Motor neuron (in vitro differentiated cells): ENCODE measurements around the gene IMPG2. TPM values are rescaled to one million over a fixed set of nuclear protein-coding genes. Genes with fewer than 3 reads are reported as not detected.
A peak's percentile ranks its signal among the peaks of the same experiment; 100 is the strongest.

Experiments used
- ATAC-seq, 8 experiments: fragments of 200-7000 bp; cut with Tn5 transposase; replicated peaks in 6 of 8; 2 replicates each; pipeline ENCODE4 v1.8.0; 2021; ENCODE audit warnings: mild to moderate bottlenecking in 8 of 8, moderate library complexity in 8 of 8
- H3K27ac ChIP-seq, 2 donors: fragments of 250-450 bp; sonication (Bioruptor Pico); 2 replicates each; pipeline ENCODE4 v1.9.0; 2021; ENCODE audit warnings: antibody characterized with exemption in 2 of 2, mild to moderate bottlenecking in 2 of 2, moderate library complexity in 1 of 2
- H3K4me1 ChIP-seq, 2 donors: fragments of 250-450 bp; sonication (Bioruptor Pico); replicated peaks in 1 of 2; 2 replicates each; pipeline ENCODE4 v1.6.1; 2021; ENCODE audit warnings: antibody characterized with exemption in 2 of 2, mild to moderate bottlenecking in 2 of 2, moderate library complexity in 1 of 2
- H3K4me3 ChIP-seq, 5 donors: fragments of 250-450 bp; sonication (Bioruptor Pico); 2 replicates each; pipeline ENCODE4 v1.9.0; 2021; ENCODE audit warnings: antibody characterized with exemption in 5 of 5, mild to moderate bottlenecking in 5 of 5, moderate library complexity in 4 of 5
- WGBS, 10 experiments: fragments of 450-650 bp; shearing (Covaris generic); methylation state at CpG; one replicate each; pipeline ENCODE4 v1.0.0; 2022; 5-methylcytosine and 5-hydroxymethylcytosine counted together
- in situ Hi-C, 9 experiments: fragments of 400-800 bp; cut with MboI; loops; one replicate each; pipeline ENCODE4 v1.15.0; 2021; ENCODE audit warnings: low sequenced_read_pairs in 9 of 9, low pct_unique_long_range_greater_than_20kb in 2 of 9; ENCODE audit not compliant: unreplicated experiment in 9 of 9
- total RNA-seq, 8 experiments: library from RNA; unstranded; fragments of 300-600 nt; gene quantifications; 2 replicates each; pipeline versions ENCODE4 v1.2.3 to v1.2.4, GENCODE V29; 2022

IMPG2 gene
- total RNA-seq, 8 experiments from 2014 or later: 0.36 to 2.0 (median 0.86) TPM

DNA sequence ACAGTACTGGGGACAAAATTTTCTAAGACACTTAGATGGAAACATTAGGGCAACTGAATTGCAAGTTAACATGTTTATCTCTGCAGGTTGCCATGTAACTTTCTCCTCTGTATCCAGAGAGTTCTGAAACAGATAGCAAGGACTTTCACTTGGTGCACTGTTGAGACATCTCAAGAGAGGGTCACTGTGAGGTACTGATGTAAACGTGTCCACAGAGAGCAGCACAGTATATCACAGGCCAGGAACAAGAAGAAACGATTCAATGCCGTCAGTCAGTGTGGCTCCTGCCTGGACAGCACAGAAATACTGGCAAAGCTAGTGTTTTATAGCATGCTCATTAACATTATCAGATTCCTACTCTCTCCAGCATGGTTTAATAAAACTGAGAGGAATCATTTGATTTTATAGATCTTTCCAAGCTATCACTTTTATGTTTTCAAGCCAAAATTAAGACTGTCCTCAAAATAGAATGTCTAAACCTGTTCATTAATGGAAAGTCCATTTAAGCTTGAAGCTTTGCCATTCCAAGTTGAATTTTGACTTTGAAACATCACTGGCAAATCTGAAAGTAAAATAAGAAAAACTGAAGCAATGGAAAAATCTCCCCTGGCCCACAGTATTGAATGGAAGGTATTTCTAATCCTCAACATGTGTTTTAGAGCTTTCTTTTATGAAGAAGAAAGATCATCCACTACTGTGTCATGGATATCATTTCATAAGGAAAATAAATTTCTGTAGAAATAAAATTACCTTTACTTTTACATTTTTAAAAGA lies 102.7 kb downstream of the IMPG2 start:
- 26 to 90% (median 40%) methylated on average over 1 to 3 of the region's 3 CpGs; no CpG with 5 or more reads in 3 of the 10 experiments for WGBS, 10 experiments

GRCh38 chr3:101216710-101217465 lies 103.5 kb downstream of the IMPG2 start:
- WGBS, 10 experiments: 40 to 100% (median 85%) methylated on average over 1 to 3 of the region's 3 CpGs; no CpG with 5 or more reads in 3 of the 10 experiments
- in situ Hi-C loops: loop anchor here in 1 of 9 experiments (25.0 kb wide), 1 partner anchor 170 kb away; no protein-coding TSS in a partner anchor
- Histone ChIP-seq H3K4me3 (no peak overlapping the region), H3K4me1 (no peaks in the 10 kb centered on the region), H3K27ac (no peak overlapping the region)
- ATAC-seq: peak in 5 of 8 experiments; percentile 65 to 99 (median 73)

More for the DNA sequence above, 102.7 kb downstream of the IMPG2 start:
- Histone ChIP-seq H3K27ac (no peak overlapping the region), H3K4me1 (no peaks in the 10 kb centered on the region), H3K4me3 (no peak overlapping the region)
- in situ Hi-C loops: loop anchor here in 1 of 9 experiments (25.0 kb wide), 1 partner anchor 170 kb away; no protein-coding TSS in a partner anchor
- peak in 3 of 8 experiments; percentile 18 to 65 (median 41) for ATAC-seq

- ATAC-seq: no peak
- H3K27ac ChIP-seq: no peak overlapping the region
- no peaks in the 10 kb centered on the region for H3K4me1 ChIP-seq
- WGBS, 10 experiments: 40 to 100% (median 68%) methylated on average over 1 to 2 of the region's 2 CpGs; no CpG with 5 or more reads in 4 of the 10 experiments
- H3K4me3 ChIP-seq: no peak overlapping the region
- in situ Hi-C loops: loop anchor here in 1 of 9 experiments (25.0 kb wide), 1 partner anchor 175 kb away; no protein-coding TSS in a partner anchor
Observed at GRCh38 chr3:101212730-101213129, 107.6 kb downstream of the IMPG2 start.

DNA sequence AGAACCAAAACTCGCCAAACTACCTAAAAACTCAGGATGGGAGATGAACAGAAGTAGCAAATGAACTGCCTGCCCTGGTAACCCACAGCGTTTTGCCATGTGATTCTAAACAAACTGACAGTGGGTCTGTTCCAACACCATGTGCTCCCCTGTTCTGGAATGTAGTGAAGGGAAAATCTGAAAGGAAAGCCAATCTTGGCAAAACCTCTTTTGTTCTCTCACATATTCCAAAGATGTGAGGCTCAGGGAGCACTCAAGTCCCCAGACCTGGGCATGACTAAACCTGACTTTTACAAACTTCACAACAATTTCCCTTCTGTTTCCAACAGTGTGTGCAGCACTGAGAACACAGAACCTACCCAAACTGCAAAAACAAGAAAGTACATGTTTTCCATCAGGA lies 116.1 kb downstream of the IMPG2 start:
- Histone ChIP-seq H3K4me3 (no peak overlapping the region), H3K27ac (no peak overlapping the region), H3K4me1 (no peaks in the 10 kb centered on the region)
- ATAC-seq: peak in 3 of 8 experiments; percentile 14 to 72 (median 31)
- in situ Hi-C loops: loop anchor here in 1 of 9 experiments (25.0 kb wide), 1 partner anchor 183 kb away; no protein-coding TSS in a partner anchor
- WGBS, 10 experiments: 14 to 100% (median 57%) methylated on average over 1 to 2 of the region's 2 CpGs; no CpG with 5 or more reads in 1 of the 10 experiments

DNA sequence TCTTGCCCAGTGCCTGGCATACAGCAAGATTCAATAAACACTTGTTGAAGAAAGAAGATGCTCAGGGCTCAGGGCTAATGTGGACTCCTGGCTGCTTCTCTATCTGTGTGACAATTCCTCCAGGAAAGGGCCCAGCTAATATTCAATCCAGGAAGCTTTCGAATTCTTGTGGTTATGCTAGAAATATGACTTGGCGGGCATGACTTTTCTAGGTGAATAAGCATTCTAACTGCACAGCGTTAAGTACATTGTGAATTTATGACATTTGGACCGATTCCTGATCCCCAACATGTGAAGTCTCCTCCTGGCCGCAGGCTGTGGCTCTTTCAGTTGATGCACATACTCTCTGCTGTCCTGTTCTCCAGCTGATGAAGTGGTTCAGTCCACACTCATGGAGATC lies 117.0 kb downstream of the IMPG2 start:
- Histone ChIP-seq H3K4me3 (no peak overlapping the region), H3K27ac (no peak overlapping the region), H3K4me1 (no peaks in the 10 kb centered on the region)
- WGBS, 10 experiments: 13 to 100% (median 86%) methylated on average over 1 to 5 of the region's 5 CpGs; no CpG with 5 or more reads in 2 of the 10 experiments
- peak in 3 of 8 experiments; percentile 41 to 50 (median 48) for ATAC-seq
- in situ Hi-C loops: loop anchor here in 1 of 9 experiments (25.0 kb wide), 1 partner anchor 184 kb away; no protein-coding TSS in a partner anchor

DNA sequence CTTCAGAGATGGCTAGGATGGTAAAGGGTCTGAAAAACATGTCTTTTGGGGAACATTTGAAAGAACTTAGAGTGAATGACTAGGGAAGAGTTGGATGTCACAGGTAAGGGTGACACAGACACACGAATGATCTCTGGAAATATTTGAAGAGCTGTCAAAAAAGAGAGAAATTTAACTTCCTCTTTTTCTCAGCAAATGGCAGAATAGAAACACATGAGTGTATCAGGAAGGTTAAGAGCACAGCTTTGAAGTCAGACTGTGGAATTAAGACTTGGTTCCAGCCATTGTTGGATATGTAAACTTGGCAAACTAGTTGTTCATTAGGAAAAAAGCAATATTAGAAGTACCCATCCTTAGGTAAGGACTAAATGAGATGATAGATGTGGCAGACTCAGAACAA lies 117.7 kb downstream of the IMPG2 start:
- no peak overlapping the region for H3K27ac ChIP-seq
- in situ Hi-C loops: loop anchor here in 1 of 9 experiments (25.0 kb wide), 1 partner anchor 185 kb away; no protein-coding TSS in a partner anchor
- H3K4me1 ChIP-seq: no peaks in the 10 kb centered on the region
- no peak for ATAC-seq
- H3K4me3 ChIP-seq: no peak overlapping the region
- WGBS, 10 experiments: 17 to 100% (median 67%) methylated on average over 1 of the region's 1 CpG; no CpG with 5 or more reads in 3 of the 10 experiments

- peaks cover 6 to 7% of the 10 kb centered on the region in 2 donors for H3K4me1 ChIP-seq
- no peak for ATAC-seq
- in situ Hi-C loops: loop anchor here in 1 of 9 experiments (25.0 kb wide), 1 partner anchor 187 kb away; no protein-coding TSS in a partner anchor
Observed at GRCh38 chr3:101200461-101200860, 119.9 kb downstream of the IMPG2 start.

DNA sequence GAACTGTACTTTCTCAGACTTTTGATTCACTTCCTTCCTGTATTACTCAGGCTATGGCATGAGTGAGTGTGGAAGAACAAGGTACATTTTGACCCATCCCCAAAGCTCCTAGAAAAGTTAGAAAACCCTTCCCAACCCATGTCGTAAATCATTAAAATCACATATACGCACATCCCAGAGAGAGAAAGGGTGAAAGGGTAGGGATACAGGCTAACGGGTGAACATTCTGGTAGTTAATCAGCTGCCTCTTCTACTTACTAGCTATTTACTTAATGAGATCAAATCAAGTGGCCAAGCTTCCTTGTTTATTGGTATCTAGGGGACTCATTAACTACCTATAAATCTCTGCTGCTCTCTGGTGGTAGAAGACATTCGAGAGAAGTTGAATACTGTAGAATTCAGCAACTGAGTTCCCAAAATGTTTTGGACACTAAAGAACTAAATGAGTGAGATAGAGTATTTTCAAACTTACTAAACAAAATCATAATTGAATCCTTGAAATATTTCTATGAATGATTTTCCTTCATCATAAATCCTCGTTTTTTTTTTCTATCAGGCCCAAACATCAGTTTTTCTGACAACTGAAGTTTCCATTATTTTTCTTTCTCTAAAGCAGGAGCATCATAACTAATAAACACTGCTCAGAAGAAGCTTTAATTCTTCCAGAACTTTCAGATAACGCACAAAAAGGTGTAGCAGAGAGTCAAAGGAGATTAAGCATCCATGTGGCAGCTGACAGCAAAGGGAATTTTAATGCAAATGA lies 124.2 kb downstream of the IMPG2 start:
- Histone ChIP-seq H3K4me1 (peaks cover 6 to 23% of the 10 kb centered on the region in 2 donors), H3K4me3 (no peak overlapping the region), H3K27ac (no peak overlapping the region)
- ATAC-seq: peak; percentile 51 to 82 (median 63)
- WGBS, 10 experiments: 3 to 57% (median 45%) methylated on average over 1 to 6 of the region's 6 CpGs
- in situ Hi-C loops: loop anchor here in 1 of 9 experiments (25.0 kb wide), 2 partner anchors 309 to 434 kb away; no protein-coding TSS in a partner anchor

More at GRCh38 chr3:101200461-101200860, 119.9 kb downstream of the IMPG2 start:
- Histone ChIP-seq H3K4me3 (no peak overlapping the region), H3K27ac (no peak overlapping the region)
- WGBS, 10 experiments: 43 to 100% (median 70%) methylated on average over 2 to 3 of the region's 3 CpGs; no CpG with 5 or more reads in 1 of the 10 experiments

GRCh38 chr3:101194392-101194791 lies 126.0 kb downstream of the IMPG2 start:
- WGBS, 10 experiments: 33 to 83% (median 47%) methylated on average over 1 to 3 of the region's 3 CpGs; no CpG with 5 or more reads in 2 of the 10 experiments
- no peak overlapping the region for H3K27ac ChIP-seq

DNA sequence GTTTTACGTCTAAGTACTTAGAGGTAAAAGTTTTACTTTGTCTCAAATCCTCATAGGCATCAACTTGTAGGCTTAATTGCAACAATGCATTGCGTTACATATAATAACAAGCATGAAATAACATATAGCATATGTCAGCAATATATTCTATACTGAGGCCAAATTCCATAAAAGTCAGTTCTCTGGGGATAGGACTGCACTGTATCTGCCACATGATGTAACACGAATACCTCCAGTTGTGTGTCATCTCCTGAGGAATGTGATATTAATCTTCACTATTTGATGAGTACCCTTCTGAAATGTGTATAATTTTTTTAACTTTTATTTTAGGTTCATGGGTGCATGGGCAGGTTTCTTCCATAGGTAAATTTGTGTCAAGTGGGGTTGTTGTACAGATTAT lies 126.4 kb downstream of the IMPG2 start:
- no peak overlapping the region for H3K27ac ChIP-seq
- no peak overlapping the region for H3K4me3 ChIP-seq
- peaks cover 6 to 23% of the 10 kb centered on the region in 2 donors for H3K4me1 ChIP-seq
- peak in 1 of 8 experiments; percentile 39 for ATAC-seq
- in situ Hi-C loops: loop anchor here in 1 of 9 experiments (25.0 kb wide), 2 partner anchors 307 to 432 kb away; no protein-coding TSS in a partner anchor
- whole genome bisulfite sequencing, 10 experiments: 51 to 100% (median 92%) methylated on average over 1 to 3 of the region's 3 CpGs

More at GRCh38 chr3:101194392-101194791, 126.0 kb downstream of the IMPG2 start:
- peak in 5 of 8 experiments; percentile 19 to 88 (median 48) for ATAC-seq
- Histone ChIP-seq H3K4me1 (peaks cover 6 to 23% of the 10 kb centered on the region in 2 donors), H3K4me3 (no peak overlapping the region)
- in situ Hi-C loops: loop anchor here in 1 of 9 experiments (25.0 kb wide), 2 partner anchors 307 to 432 kb away; no protein-coding TSS in a partner anchor

GRCh38 chr3:101189796-101190195 lies 130.6 kb downstream of the IMPG2 start:
- ATAC-seq: no peak
- in situ Hi-C loops: loop anchor here in 1 of 9 experiments (25.0 kb wide), 2 partner anchors 302 to 427 kb away; no protein-coding TSS in a partner anchor
- H3K4me1 ChIP-seq: peaks cover 0 to 12% of the 10 kb centered on the region in 2 donors
- no peak overlapping the region for H3K4me3 ChIP-seq
- WGBS, 10 experiments: 14 to 100% (median 67%) methylated on average over 1 to 2 of the region's 2 CpGs; no CpG with 5 or more reads in 1 of the 10 experiments
- no peak overlapping the region for H3K27ac ChIP-seq
